HEK293T (cell line): ENCODE data around the gene SPAG16.

Experiments used
- CTBP1 ChIP-seq: fragments of 450-650 bp; IDR thresholded peaks from 2 replicates; pipeline ENCODE4 v1.6.1; 2016; ENCODE audit warnings: borderline replicate concordance
- TARDBP ChIP-seq: fragments of 450-650 bp; IDR thresholded peaks from 2 replicates; pipeline ENCODE4 v1.6.1; 2016
- TF ChIP-seq, protein P1 (sequence below): fragments of 450-650 bp; IDR thresholded peaks from 2 replicates; pipeline ENCODE4 v1.6.1; 2016

DNA sequence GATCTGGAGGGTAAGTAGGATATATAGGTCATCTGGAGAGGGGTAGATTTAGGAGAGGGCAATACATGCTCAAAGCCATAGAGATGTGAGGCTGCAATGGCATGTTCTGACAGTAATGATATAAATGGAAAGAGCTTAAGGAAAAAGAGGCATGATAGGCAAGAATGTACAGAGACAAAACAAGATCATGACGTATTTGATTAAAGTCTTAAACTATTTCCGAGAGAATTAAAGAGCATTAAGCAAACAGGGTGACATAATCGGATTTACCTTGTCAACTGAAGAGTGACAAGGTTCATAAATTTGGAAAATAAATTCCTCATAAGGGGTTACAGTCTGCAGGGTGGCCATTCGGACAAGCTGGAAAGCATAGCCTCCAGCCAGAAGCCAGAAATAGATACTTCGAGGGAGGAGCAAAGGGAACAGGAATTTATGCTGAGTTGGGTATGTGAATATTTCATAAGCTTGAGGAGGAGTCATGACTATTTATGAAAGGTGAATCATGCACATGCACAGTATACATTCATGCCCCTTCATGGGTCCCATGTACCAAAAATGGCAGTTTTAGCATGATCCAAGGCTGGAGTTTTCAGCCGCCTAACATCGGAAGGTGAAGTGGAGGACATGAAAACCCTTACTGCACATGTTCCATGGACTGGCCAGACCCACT, 730.4 kb downstream of the SPAG16 start:
- TF ChIP-seq TARDBP (no peak), CTBP1 (no peak)
- TF ChIP-seq, protein P1, sequence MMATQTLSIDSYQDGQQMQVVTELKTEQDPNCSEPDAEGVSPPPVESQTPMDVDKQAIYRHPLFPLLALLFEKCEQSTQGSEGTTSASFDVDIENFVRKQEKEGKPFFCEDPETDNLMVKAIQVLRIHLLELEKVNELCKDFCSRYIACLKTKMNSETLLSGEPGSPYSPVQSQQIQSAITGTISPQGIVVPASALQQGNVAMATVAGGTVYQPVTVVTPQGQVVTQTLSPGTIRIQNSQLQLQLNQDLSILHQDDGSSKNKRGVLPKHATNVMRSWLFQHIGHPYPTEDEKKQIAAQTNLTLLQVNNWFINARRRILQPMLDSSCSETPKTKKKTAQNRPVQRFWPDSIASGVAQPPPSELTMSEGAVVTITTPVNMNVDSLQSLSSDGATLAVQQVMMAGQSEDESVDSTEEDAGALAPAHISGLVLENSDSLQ = no peak
